ENCODE measurements around the gene TBC1D22B.

- TF ChIP-seq POLR2AphosphoS5 (IDR thresholded peaks at IDR 0.05; ENCODE audit: control insufficient read depth, insufficient read depth, low read depth, low read length) (no peak), MAX (CRISPR knock-in tag; IDR thresholded peaks at IDR 0.05) (no peak), POLR2A (conservative IDR thresholded peaks at IDR 0.05) (no peak), TCF7L2 (IDR thresholded peaks at IDR 0.05; ENCODE audit: low read depth, low read length) (no peak), ZKSCAN1 (IDR thresholded peaks at IDR 0.05; ENCODE audit: low read depth, low read length) (no peak), ZBTB7A (IDR thresholded peaks at IDR 0.05; ENCODE audit: borderline replicate concordance, control insufficient read depth, low read depth, low read length) (no peak), EP300 (IDR thresholded peaks at IDR 0.05; ENCODE audit: low read length) (peak; percentile 21; the same call in 1 of the 2 replicates), PHTF2 (CRISPR knock-in tag; IDR thresholded peaks at IDR 0.05) (no peak), USF2 (CRISPR knock-in tag; IDR thresholded peaks at IDR 0.05) (peak; percentile 93), ATF7 (IDR thresholded peaks at IDR 0.05) (peak; percentile 95), SRF (CRISPR knock-in tag; IDR thresholded peaks at IDR 0.05) (no peak), ZNF316 (IDR thresholded peaks at IDR 0.05) (no peak)
These were observed 15.0 kb upstream of the TBC1D22B start for GRCh38 chr6:37242429-37243052.
